GM18520 (cell line): Measurements from ENCODE around the gene ZNF385D.
"Not testable (repeated sequence)": the region's sequence is repeated elsewhere in the genome, so short reads cannot be mapped to it uniquely, and the experiment has no call there.

ENCODE experiments used
- ATAC-seq: cut with Tn5 transposase; IDR thresholded peaks from one replicate; pipeline ENCODE4 v1.9.1; 2021; ENCODE audit not compliant: unreplicated experiment

Gene ZNF385D

DNA sequence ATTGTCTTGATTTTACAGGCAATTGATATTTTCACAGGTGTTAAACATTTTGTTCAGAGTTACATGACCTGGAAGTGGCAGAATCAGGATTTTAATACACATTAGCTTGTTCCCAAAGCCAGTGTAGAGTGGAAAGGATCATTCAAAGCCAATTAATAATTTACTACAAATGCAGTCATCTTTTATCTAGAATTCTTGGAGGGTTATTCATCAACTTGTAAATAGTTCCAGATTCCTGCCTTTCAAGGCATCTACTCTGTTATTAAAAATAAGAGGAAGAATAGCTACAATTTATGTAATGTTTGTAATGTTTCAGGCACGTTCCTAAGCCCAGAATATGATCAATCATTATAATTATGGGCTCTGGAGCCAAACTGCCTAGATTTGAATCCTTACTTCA is 358.5 kb downstream of the ZNF385D start:
- no peak for ATAC-seq

DNA sequence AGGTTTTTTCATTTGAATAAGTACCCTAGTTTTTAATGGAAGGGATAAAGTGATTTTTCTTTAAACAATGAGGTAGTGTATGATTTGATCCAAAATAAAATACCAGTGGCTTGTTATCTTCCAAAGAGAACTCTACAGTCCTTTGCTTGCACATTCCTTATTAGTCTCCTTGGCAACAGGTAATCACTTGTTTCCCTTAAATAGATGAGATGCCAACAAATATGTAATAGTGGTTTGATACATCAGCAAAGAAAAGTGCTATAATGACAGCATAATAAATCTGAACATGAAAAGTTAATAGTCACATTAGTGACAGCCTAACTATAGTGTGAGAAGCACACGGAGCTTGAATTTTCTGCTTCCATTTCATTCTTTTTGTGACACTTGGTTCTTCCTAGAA is 360.2 kb downstream of the ZNF385D start:
- ATAC-seq = no peak

DNA sequence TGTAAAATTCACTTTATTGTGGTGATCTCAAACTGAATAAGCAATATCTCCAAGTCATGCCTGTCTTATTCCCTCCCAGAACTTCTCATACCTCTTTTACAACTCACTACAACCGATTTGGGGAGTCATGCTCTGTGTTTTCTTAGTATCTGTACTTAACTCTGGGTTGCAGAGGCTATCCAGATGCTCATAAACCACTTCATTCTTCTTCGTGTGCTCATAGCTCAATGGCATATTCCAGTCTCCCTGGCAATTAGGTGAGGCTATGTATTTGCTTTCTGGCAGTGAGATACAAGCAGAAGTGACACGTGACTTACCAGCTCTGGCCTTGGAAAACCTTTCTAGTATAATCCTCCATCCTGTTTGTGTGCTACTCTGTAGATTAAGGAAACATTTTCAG is 360.9 kb downstream of the ZNF385D start:
- ATAC-seq = no peak

DNA sequence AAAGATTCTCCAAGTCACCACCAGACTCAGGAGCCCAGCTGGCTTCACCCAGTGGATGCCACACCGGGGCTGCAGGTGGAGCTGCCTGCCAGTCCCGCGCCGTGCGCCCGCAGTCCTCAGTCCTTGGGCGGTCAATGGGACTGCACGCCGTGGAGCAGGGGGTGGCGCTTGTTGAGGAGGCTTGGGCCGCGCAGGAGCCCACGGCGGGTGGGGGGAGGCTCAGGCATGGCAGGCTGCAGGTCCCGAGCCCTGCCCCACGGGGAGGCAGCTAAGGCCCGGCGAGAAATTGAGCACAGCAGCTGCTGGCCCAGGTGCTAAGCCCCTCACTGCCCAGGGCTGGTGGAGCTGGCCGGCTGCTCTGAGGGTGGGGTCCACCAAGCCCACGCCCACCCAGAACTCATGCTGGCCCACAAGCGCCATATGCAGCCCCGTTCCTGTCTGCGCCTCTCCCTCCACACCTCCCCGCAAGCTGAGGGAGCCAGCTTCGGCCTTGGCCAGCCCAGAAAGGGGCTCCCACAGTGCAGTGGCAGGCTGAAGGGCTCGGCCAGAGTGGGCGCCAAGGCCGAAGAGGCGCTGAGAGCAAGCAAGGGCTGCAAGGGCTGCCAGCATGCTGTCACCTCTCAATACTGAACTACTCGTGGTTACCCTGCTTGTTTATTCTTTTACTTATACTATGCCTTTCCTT is 363.7 kb downstream of the ZNF385D start:
- ATAC-seq = not testable (repeated sequence)

DNA sequence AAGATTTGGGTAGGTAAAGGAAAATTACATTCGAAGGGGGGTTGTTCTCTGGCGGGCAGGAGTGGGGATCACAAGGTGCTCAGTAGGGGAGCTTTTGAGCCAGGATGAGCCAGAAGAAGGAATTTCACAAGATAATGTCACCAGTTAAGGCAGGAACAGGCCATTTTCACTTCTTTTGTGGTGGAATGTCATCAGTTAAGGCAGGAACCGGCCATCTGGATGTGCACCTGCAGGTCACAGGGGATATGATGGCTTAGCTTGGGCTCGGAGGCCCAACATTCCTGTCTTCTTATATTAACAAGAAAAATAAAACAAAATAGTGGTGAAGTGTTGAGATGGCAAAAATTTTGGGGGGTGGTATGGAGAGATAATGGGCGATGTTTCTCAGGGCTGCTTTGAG is 373.0 kb downstream of the ZNF385D start:
- ATAC-seq = not testable (repeated sequence)

DNA sequence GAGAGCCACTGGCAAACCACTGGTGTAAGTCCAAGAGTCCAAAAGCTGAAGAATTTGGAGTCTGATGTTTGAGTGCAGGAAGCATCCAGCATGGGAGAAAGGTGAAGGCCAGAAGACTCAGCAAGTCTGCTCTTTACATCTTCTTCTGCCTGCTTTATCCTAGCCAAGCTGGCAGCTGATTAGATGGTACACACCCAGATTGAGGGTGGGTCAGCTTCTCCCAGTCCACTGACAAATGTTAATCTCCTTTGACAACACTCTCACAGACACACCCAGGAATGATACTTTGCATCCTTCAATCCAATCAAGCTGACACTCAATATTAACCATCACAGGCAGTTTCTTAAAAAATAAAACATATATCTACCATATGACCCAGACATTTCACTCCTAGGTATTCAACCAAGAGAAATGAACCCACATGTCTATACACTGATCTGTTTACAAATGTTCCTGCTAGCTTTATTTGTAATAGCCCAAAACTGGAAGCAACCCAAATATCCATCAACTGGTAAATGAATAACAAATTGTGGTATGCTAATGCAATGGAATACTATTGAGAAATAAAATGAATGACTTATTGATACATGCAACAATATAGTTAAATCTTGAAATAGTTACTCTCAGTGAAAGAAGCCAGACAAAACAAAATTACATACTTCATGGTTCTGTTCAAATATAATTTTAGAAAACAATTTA is 373.8 kb downstream of the ZNF385D start:
- no peak for ATAC-seq

DNA sequence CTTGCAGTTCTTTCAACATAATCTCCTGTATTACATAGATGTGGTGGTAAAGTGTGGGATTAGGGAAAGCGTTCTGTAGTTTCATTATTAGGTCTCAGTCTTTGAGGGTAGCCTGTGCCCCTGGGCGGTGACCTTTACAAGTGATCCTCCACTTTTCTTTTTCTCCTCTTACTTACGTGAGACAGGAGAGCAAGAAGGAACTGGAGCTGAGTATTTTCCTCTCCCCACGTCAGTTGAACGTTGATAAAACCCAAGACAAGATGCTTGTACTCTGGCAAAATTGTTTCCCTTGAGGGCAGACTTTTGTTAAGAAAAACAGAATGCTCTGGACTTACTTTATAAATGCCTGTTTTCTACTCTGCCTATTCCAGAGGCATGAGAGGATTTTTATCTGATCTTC is 378.7 kb downstream of the ZNF385D start:
- no peak for ATAC-seq
